Measurements from ENCODE around the gene RUBCNL.
A peak's percentile ranks its signal among the peaks of the same experiment; 100 is the strongest.

RUBCNL gene

DNA sequence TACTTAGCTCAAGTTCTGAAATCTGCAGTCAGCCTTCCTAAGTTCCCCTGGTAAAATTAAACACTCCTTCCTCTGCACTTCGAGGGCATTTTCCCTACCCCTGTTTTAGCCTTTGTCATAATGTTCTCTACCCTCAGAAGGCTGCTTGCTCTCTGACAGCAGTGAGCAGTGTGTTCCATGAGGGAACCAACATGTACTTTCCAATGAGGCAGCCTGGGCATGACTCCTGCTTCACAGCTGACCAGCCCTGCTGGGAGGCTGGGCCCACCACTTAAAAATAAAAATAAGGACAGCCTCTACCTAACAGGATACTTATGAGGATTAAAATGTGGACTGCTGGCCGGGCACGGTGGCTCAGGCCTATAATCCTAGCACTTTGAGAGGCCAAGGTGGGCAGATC lies 26.4 kb downstream of the RUBCNL start:
- no peak for DNase-seq (ENCODE audit: extremely low read depth, low read depth)
- H3K4me3 ChIP-seq (replicated peaks; ENCODE audit: low read depth, low read length) = no peak overlapping the region
- TF ChIP-seq, protein P1, sequence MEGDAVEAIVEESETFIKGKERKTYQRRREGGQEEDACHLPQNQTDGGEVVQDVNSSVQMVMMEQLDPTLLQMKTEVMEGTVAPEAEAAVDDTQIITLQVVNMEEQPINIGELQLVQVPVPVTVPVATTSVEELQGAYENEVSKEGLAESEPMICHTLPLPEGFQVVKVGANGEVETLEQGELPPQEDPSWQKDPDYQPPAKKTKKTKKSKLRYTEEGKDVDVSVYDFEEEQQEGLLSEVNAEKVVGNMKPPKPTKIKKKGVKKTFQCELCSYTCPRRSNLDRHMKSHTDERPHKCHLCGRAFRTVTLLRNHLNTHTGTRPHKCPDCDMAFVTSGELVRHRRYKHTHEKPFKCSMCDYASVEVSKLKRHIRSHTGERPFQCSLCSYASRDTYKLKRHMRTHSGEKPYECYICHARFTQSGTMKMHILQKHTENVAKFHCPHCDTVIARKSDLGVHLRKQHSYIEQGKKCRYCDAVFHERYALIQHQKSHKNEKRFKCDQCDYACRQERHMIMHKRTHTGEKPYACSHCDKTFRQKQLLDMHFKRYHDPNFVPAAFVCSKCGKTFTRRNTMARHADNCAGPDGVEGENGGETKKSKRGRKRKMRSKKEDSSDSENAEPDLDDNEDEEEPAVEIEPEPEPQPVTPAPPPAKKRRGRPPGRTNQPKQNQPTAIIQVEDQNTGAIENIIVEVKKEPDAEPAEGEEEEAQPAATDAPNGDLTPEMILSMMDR (IDR thresholded peaks at IDR 0.05; ENCODE audit: low read depth, low read length, missing control alignments) = no peak

DNA sequence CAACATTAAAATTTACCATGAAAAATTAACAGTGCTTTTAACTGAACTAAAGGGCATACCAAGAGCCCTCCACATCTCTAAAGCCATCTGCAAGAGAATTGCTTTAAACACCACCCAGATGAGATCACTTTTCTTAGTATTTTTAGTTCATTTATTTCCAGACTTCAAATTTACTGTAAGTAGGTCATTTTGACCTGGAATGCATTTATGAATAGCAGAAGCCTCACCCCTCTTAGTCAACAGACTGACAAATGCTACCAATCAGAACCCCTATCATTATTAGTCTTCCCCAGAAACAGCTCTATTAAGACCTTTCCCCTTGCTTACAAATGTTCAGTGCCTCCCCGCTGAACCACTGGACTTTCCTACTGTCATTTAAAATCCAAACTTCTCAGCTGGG lies 27.3 kb downstream of the RUBCNL start:
- no peak overlapping the region for H3K4me3 ChIP-seq (replicated peaks; ENCODE audit: low read depth, low read length)
- no peak for DNase-seq (ENCODE audit: extremely low read depth, low read depth)
- TF ChIP-seq, protein P1 (IDR thresholded peaks at IDR 0.05; ENCODE audit: low read depth, low read length, missing control alignments) = no peak

DNA sequence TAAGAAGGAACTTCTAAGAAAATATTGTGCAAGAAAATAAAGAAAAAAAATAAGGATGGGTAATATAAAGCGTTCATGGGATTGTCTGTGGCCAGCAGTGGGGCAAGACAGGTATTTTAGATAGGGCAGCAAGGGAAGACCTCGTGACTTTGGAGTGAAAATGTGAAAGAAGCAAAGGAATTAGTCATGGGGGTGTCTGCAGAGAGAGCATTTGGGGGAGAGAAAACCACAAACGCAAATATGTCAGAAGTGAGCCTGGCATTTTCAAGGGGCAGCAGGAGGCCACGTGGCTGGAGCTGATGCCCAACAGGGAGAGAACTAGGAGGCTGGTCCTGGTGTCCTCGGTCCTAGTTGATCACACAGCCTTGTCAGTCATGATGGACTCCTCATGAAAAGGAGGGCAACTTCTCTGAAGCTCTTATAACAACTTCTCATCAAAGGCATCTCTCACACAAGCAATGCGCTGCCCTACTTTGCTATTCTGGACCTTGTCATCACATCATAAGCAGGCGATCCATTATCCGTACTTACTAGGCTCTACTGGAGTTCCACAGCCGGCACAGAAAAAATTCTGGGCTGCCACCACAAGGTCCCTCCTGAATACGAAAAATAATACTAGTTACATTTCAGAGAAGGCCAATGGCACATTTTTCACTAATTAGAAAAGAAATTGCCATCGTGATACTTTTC lies 31.0 kb downstream of the RUBCNL start:
- no peak overlapping the region for H3K4me3 ChIP-seq (replicated peaks; ENCODE audit: low read depth, low read length)
- TF ChIP-seq, protein P1 (IDR thresholded peaks at IDR 0.05; ENCODE audit: low read depth, low read length, missing control alignments) = no peak
- DNase-seq (ENCODE audit: extremely low read depth, low read depth) = no peak

DNA sequence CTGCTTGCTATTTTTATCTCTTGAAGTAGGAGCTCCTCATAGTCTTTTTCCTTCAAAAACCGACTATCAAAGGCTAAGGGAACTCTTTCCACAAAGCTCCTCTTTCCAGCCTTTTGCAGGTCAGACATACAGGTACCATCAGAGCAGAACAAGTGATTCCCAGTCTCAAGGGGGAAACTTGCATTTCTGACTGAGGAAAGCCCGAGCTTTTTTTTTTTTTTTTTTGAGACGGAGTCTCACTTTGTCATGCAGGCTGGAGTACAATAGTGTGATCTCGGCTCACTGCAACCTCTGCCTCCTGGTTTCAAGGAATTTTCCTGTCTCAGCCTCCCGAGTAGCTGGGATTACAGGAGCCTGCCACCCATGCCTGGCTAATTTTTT lies 32.0 kb downstream of the RUBCNL start:
- TF ChIP-seq, protein P1 (IDR thresholded peaks at IDR 0.05; ENCODE audit: low read depth, low read length, missing control alignments) = no peak
- no peak overlapping the region for H3K4me3 ChIP-seq (replicated peaks; ENCODE audit: low read depth, low read length)
- DNase-seq (ENCODE audit: extremely low read depth, low read depth) = no peak

DNA sequence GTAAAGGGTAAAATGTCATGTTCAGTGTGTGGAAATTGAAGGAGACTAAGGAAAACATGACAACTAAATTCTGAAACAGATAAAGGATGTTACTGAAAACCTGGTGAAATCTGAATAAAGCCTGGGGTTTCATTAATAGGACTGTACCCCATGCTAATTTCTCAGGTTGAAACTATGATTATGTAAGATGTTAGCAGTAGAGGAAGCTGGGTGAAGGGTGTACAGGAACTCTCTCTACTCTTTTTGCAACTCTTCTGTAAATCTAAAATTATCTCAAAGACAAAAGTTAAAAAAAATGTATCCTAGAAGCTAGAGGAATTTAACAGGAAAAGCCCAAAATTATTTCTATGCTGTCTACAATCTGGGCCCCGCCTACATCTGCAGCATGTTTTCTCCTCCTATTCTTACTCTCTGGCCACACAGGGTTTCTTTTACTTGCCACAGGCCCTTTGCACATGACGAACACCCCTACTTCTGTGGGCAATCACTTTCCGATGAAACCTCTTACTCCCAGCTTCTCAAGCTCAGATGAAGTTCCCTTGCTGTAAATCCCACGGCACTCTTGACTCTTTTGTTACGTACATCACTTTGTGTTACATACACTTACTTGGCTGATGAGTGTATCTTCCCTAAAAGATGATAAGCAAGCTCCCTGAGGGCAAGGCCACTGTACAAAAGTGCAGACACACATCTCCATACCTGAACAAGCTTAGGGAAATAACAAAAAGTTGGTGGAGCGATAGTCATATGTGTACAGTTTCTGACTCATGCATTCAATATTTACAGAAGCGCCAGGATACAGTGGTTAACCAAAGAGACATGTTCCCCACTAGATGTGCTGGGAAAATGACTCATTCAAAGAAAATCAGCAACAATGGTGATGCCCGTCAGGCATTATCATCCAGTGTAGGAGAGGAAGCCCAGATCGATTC lies 32.6 kb downstream of the RUBCNL start:
- no peak overlapping the region for H3K4me3 ChIP-seq (replicated peaks; ENCODE audit: low read depth, low read length)
- TF ChIP-seq, protein P1 (IDR thresholded peaks at IDR 0.05; ENCODE audit: low read depth, low read length, missing control alignments) = no peak
- peak; percentile 86 for DNase-seq (ENCODE audit: extremely low read depth, low read depth)

DNA sequence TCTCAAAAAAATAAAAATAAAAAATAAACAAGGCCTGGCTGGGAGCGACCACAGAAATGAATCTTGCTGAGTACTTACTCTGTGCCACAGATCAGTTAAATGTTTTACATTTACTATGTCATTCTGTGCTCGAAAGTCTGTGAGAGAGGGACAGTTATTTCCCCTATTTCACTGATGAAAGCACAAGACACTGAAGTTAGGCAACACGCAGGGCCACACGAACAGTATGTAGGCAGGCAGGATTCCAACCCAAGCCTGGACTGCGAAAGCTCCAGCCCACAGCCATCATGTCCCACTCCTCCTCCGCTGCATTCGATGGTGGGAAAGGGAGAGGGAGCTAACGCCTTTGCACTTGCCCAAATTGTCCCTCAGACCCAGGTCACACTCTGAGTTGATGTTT lies 34.2 kb downstream of the RUBCNL start:
- TF ChIP-seq, protein P1 (IDR thresholded peaks at IDR 0.05; ENCODE audit: low read depth, low read length, missing control alignments) = no peak
- DNase-seq (ENCODE audit: extremely low read depth, low read depth) = no peak
- H3K4me3 ChIP-seq (replicated peaks; ENCODE audit: low read depth, low read length) = no peak overlapping the region
